ENCODE results near the gene AGAP2. TPM values are rescaled to one million over a fixed set of nuclear protein-coding genes. Genes with fewer than 3 reads are reported as not detected.
A peak's percentile ranks its signal among the peaks of the same experiment; 100 is the strongest.

The AGAP2 gene
- total RNA-seq, 1 donor from 2014 or later: 1.7 TPM

DNA sequence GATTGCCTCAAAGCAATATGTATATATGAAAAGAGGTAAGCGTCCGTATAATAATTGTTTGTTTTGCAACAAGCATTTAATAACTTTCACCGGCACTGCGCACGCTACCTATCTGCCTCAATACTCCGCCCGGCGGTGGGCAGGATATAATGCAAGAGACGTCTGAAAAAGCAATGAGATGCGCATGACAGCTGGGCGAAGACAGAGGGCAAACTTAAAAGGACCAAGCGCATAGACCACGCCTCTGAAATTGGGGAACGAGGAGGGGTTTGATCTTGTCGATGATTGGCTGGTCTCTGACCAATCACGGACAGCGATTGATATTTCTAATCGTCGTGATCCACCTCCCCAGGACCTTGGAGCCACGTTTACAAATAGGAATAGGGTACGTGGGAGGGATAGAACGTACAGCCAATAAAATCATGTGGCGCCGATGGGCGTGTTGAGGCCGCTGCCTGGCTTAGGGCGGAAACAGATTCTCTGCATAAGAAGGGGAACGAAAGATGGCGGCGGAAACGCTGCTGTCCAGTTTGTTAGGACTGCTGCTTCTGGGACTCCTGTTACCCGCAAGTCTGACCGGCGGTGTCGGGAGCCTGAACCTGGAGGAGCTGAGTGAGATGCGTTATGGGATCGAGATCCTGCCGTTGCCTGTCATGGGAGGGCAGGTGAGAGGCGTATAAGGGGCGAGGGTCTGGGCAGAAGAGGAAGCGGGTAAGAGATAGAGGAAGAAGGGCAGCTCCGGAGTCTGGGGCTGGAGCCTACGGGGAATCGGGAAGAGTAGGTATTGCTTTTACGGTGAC, 44.7 kb downstream of the AGAP2 start, which contains the start of gene OS9:
OS9 (plus strand) TSS at position 474 of the 800 bp plus-strand sequence; CDS start at position 504, 30 bp downstream.
- peaks cover 4% of the 10 kb centered on the region for H3K36me3 Mint-ChIP-seq
- peak; percentile 26 for TF ChIP-seq EZH2 (IDR thresholded peaks at IDR 0.05)
- TF ChIP-seq EZH2phosphoT487 (IDR thresholded peaks at IDR 0.05): no peak
- TF ChIP-seq, protein P1, sequence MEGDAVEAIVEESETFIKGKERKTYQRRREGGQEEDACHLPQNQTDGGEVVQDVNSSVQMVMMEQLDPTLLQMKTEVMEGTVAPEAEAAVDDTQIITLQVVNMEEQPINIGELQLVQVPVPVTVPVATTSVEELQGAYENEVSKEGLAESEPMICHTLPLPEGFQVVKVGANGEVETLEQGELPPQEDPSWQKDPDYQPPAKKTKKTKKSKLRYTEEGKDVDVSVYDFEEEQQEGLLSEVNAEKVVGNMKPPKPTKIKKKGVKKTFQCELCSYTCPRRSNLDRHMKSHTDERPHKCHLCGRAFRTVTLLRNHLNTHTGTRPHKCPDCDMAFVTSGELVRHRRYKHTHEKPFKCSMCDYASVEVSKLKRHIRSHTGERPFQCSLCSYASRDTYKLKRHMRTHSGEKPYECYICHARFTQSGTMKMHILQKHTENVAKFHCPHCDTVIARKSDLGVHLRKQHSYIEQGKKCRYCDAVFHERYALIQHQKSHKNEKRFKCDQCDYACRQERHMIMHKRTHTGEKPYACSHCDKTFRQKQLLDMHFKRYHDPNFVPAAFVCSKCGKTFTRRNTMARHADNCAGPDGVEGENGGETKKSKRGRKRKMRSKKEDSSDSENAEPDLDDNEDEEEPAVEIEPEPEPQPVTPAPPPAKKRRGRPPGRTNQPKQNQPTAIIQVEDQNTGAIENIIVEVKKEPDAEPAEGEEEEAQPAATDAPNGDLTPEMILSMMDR (IDR thresholded peaks at IDR 0.05): peak; percentile 74

DNA sequence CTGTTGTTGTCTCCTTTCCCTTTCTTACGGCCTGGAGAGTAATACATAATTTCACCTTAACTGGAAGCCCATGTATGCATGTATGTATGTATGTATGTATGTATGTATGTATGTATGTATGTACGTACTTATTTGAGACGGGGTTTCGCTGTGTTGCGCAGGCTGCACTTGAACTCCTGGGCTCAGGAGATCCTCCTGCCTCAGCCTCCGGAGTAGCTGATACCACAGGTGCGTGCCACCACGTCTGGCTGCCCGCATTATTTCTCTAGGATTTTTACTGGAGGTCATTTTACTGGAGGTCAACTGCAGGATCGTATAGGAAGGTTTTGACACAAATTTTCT, 45.3 kb downstream of the AGAP2 start:
- Mint-ChIP-seq H3K36me3 (peaks cover 4% of the 10 kb centered on the region), H3K4me3 (no peak overlapping the region), H3K4me1 (no peaks in the 10 kb centered on the region), H3K27me3 (ENCODE audit: insufficient read depth, low read depth) (peaks cover 8% of the 10 kb centered on the region), H3K9me3 (peaks cover 10% of the 10 kb centered on the region), H3K27ac (no peak overlapping the region)
- DNase-seq (ENCODE audit: low spot score): peak; percentile 4
- Histone ChIP-seq H3K4me3 (peak overlapping the region; percentile 23), H3K9me3 (ENCODE audit: low read depth) (no peaks in the 10 kb centered on the region), H3K27me3 (peaks cover 35% of the 10 kb centered on the region), H3F3A (ENCODE audit: low read depth) (peaks cover 7% of the 10 kb centered on the region), H2AFZ (replicated peaks) (peak overlapping the region; percentile 55), H3K9ac (no peak overlapping the region), H3K4me2 (peak overlapping the region; percentile 60), H3K79me2 (ENCODE audit: low read depth) (peaks cover 8% of the 10 kb centered on the region), H3K27ac (no peak overlapping the region), H4K20me1 (ENCODE audit: low read depth) (no peaks in the 10 kb centered on the region), H3K4me1 (peaks cover 6% of the 10 kb centered on the region), H3K36me3 (no peaks in the 10 kb centered on the region)
- TF ChIP-seq EZH2 (IDR thresholded peaks at IDR 0.05) (no peak), EZH2phosphoT487 (IDR thresholded peaks at IDR 0.05) (no peak)
- TF ChIP-seq, protein P1 (IDR thresholded peaks at IDR 0.05): no peak

More for the DNA sequence above, 44.7 kb downstream of the AGAP2 start, which contains the start of gene OS9:
- Histone ChIP-seq H3F3A (ENCODE audit: low read depth) (peaks cover 7% of the 10 kb centered on the region), H3K27ac (peak within 1 kb of the TSS; percentile 24), H3K79me2 (ENCODE audit: low read depth) (peaks cover 8% of the 10 kb centered on the region), H3K27me3 (peaks cover 30% of the 10 kb centered on the region), H4K20me1 (ENCODE audit: low read depth) (no peaks in the 10 kb centered on the region), H3K4me2 (peak within 1 kb of the TSS; percentile 86), H3K36me3 (no peaks in the 10 kb centered on the region), H2AFZ (replicated peaks) (peak within 1 kb of the TSS; percentile 93), H3K9me3 (ENCODE audit: low read depth) (no peaks in the 10 kb centered on the region), H3K4me1 (peaks cover 6% of the 10 kb centered on the region), H3K9ac (peak within 1 kb of the TSS; percentile 86), H3K4me3 (peak within 1 kb of the TSS; percentile 80)
- Mint-ChIP-seq H3K4me1 (no peaks in the 10 kb centered on the region), H3K4me3 (no peak within 1 kb of the TSS), H3K27me3 (ENCODE audit: insufficient read depth, low read depth) (peaks cover 2% of the 10 kb centered on the region), H3K9me3 (peaks cover 10% of the 10 kb centered on the region), H3K27ac (no peak within 1 kb of the TSS)
- DNase-seq (ENCODE audit: low spot score): peak; percentile 99

DNA sequence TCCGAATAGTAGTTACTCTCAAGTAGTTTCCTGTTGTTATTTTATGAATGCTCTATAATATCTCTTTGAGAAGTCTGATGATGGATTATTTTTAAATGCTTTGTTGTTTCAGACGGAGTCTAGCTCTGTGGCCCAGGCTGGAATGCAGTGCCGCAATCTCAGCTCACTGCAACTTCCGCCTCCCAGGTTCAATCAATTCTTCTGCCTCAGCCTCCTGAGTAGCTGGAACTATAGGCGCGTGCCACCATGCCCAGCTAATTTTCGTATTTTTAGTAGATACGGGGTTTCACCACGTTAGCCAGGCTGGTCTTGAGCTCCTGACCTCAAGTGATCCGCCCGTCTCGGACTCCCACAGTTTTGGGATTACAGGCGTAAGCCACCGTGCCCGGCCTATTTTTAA, 46.0 kb downstream of the AGAP2 start:
- no peaks in the 10 kb centered on the region for H3K9me3 ChIP-seq (ENCODE audit: low read depth)
- no peaks in the 10 kb centered on the region for H4K20me1 ChIP-seq (ENCODE audit: low read depth)
- peaks cover 10% of the 10 kb centered on the region for H3K27me3 Mint-ChIP-seq (ENCODE audit: insufficient read depth, low read depth)
- TF ChIP-seq EZH2 (IDR thresholded peaks at IDR 0.05) (no peak), EZH2phosphoT487 (IDR thresholded peaks at IDR 0.05) (no peak)
- TF ChIP-seq, protein P1 (IDR thresholded peaks at IDR 0.05): no peak
- no peak overlapping the region for H3K9ac ChIP-seq
- H3K27ac Mint-ChIP-seq: no peak overlapping the region
- DNase-seq (ENCODE audit: low spot score): no peak
- no peak overlapping the region for H3K4me3 ChIP-seq
- no peaks in the 10 kb centered on the region for H3K36me3 ChIP-seq
- no peak overlapping the region for H3K4me3 Mint-ChIP-seq
- peaks cover 8% of the 10 kb centered on the region for H3K79me2 ChIP-seq (ENCODE audit: low read depth)
- H3K9me3 Mint-ChIP-seq: peaks cover 10% of the 10 kb centered on the region
- H3F3A ChIP-seq (ENCODE audit: low read depth): peaks cover 7% of the 10 kb centered on the region
- no peak overlapping the region for H3K27ac ChIP-seq
- H2AFZ ChIP-seq (replicated peaks): no peak overlapping the region
- no peaks in the 10 kb centered on the region for H3K4me1 Mint-ChIP-seq
- H3K27me3 ChIP-seq: peaks cover 42% of the 10 kb centered on the region
- H3K36me3 Mint-ChIP-seq: peaks cover 4% of the 10 kb centered on the region
- no peak overlapping the region for H3K4me2 ChIP-seq
- H3K4me1 ChIP-seq: peaks cover 6% of the 10 kb centered on the region

All from neural progenitor cell (in vitro differentiated cells).